ENCODE measurements around the gene ATG16L1. TPM values are rescaled to one million over a fixed set of nuclear protein-coding genes. Genes with fewer than 3 reads are reported as not detected.
A peak's percentile ranks its signal among the peaks of the same experiment; 100 is the strongest.

Gene ATG16L1
- total RNA-seq, 1 experiment from 2014 or later: 52.3 TPM

- Histone ChIP-seq H3K27me3 (ENCODE audit: control insufficient read depth, insufficient read depth, low read length) (no peaks in the 10 kb centered on the region), H3K36me3 (ENCODE audit: control insufficient read depth, insufficient read depth, low read length) (no peaks in the 10 kb centered on the region), H3K4me3 (ENCODE audit: low read depth in 2 of 2, low read length in 2 of 2) (no peak overlapping the region), H3K27ac (ENCODE audit: low read length) (no peak overlapping the region), H3K9me3 (ENCODE audit: control insufficient read depth, insufficient read depth, low read depth, low read length) (no peaks in the 10 kb centered on the region), H3K4me1 (ENCODE audit: control insufficient read depth, insufficient read depth, low read length) (no peaks in the 10 kb centered on the region; the same call in 1 of the 2 replicates)
- ATAC-seq (no peak), DNase-seq (ENCODE audit: low read depth, low spot score) (no peak)
- POLR2A ChIA-PET: interaction anchor here (0.7 kb wide), 1 partner anchor 11 kb away, joined by 4 read pairs; no protein-coding TSS in a partner anchor
- in situ Hi-C loops (cut with HindIII; ENCODE audit: low pct_unique_long_range_greater_than_20kb, low sequenced_read_pairs) (no loop called here), intact Hi-C loops (cut with micrococcal nuclease; ENCODE audit: unreplicated experiment) (no loop called here)
- BruUV-seq (replicated peaks): no TSS peak
- CTCF ChIA-PET: no interaction called here
- TF ChIP-seq REST (IDR thresholded peaks at IDR 0.05; ENCODE audit: insufficient read depth in 1 of 2, low read depth in 2 of 2, low read length in 1 of 2): no peak
- TF ChIP-seq POLR2AphosphoS5 (IDR thresholded peaks at IDR 0.05; ENCODE audit: low read depth, low read length): no peak
- no peak for TF ChIP-seq CTCF (IDR thresholded peaks at IDR 0.05)
- TF ChIP-seq TCF7L2 (IDR thresholded peaks at IDR 0.05; ENCODE audit: low read depth, low read length): no peak
Measured at GRCh38 chr2:233336541-233336940, 85.1 kb downstream of the ATG16L1 start.

- no peak for TF ChIP-seq CTCF (IDR thresholded peaks at IDR 0.05)
- no peak for TF ChIP-seq SIN3A (IDR thresholded peaks at IDR 0.05; ENCODE audit: borderline replicate concordance, insufficient read depth, low read depth, low read length)
- no peak for TF ChIP-seq TCF7L2 (IDR thresholded peaks at IDR 0.05; ENCODE audit: low read depth, low read length)
- TF ChIP-seq POLR2AphosphoS5 (IDR thresholded peaks at IDR 0.05; ENCODE audit: low read depth, low read length): no peak
- TF ChIP-seq REST (IDR thresholded peaks at IDR 0.05; ENCODE audit: insufficient read depth in 1 of 2, low read depth in 2 of 2, low read length in 1 of 2): no peak
- Histone ChIP-seq H3K9me3 (ENCODE audit: control insufficient read depth, insufficient read depth, low read depth, low read length) (no peaks in the 10 kb centered on the region), H3K27ac (ENCODE audit: low read length) (no peak overlapping the region), H3K4me3 (ENCODE audit: low read depth in 2 of 2, low read length in 2 of 2) (no peak overlapping the region), H3K4me1 (ENCODE audit: control insufficient read depth, insufficient read depth, low read length) (no peaks in the 10 kb centered on the region; the same call in 1 of the 2 replicates), H3K36me3 (ENCODE audit: control insufficient read depth, insufficient read depth, low read length) (no peaks in the 10 kb centered on the region), H3K27me3 (ENCODE audit: control insufficient read depth, insufficient read depth, low read length) (no peaks in the 10 kb centered on the region)
- POLR2A ChIA-PET: no interaction called here
- in situ Hi-C loops (cut with HindIII; ENCODE audit: low pct_unique_long_range_greater_than_20kb, low sequenced_read_pairs): no loop called here
- intact Hi-C loops (cut with micrococcal nuclease; ENCODE audit: unreplicated experiment): no loop called here
- DNase-seq (ENCODE audit: low read depth, low spot score) (no peak), ATAC-seq (peak; percentile 52; the same call in 1 of the 2 replicates)
- CTCF ChIA-PET: no interaction called here
- no TSS peak for BruUV-seq (replicated peaks)
Measured at GRCh38 chr2:233338046-233338445, 86.6 kb downstream of the ATG16L1 start.
